K562 (cell line): ENCODE measurements around the gene PFN2. TPM values are rescaled to one million over a fixed set of nuclear protein-coding genes. Genes with fewer than 3 reads are reported as not detected.

ENCODE experiments used
- ATAC-seq: fragments of 200-7000 bp; cut with Tn5 transposase; 3 replicates; pipeline ENCODE4 v1.9.1; 2020; ENCODE audit warnings: moderate library complexity
- BruUV-seq: library from RNA; stranded (reverse); fragments of 400-500 nt; replicated peaks from 2 replicates; lab custom pipeline; 2021; lab: Mats Ljungman, UMichigan
- CTCF ChIA-PET: fragments of 300-600 bp; formaldehyde crosslinking; extraction: SDS; loops from one replicate; lab custom pipeline; 2021; ENCODE audit warnings: low intra/inter-chr PET ratio; lab: Yijun Ruan, JAX
- POLR2A ChIA-PET: fragments of 300-600, 350-650 bp; sonication (Branson Sonifier 250); formaldehyde crosslinking; extraction: SDS; loops from one replicate; lab custom pipeline; 2021; ENCODE audit warnings: antibody characterized with exemption, inconsistent platforms; lab: Yijun Ruan, JAX
- DNase-seq, 4 experiments: peaks; one replicate each; pipeline versions ENCODE4 v3.0.0 to v3.0.0-alpha.2; 2011 to 2018; ENCODE audit warnings: low spot score in 3 of 4, mixed read lengths in 3 of 4; ENCODE audit errors: extremely low read depth in 1 of 4
- FAIRE-seq: peaks from 2 replicates; lab custom pipeline; 2011; peaks lifted over from hg19 to GRCh38; lab: Jason Lieb, UNC
- H2AFZ ChIP-seq: 2 replicates; pipeline ENCODE4 v1.6.0; 2011; ENCODE audit warnings: low read depth, low read length, control low read depth, inconsistent platforms
- H3K27ac ChIP-seq: fragments of 200-600 bp; 3 replicates; pipeline ENCODE4 v1.8.0; 2011; ENCODE audit warnings: low read depth, mild to moderate bottlenecking, control low read depth, inconsistent platforms, low read length, moderate library complexity, mixed read lengths; ENCODE audit errors: extremely low read depth
- H3K27me3 ChIP-seq, 2 experiments: fragments of 300-600 bp in 1 of 2; 2 replicates in 1 of 2; 3 replicates in 1 of 2; pipeline versions ENCODE4 v1.6.0 to v1.8.0; 2011; ENCODE audit warnings: inconsistent platforms in 2 of 2, low read length in 2 of 2, mild to moderate bottlenecking in 1 of 2, mixed read lengths in 1 of 2, moderate library complexity in 1 of 2; ENCODE audit not compliant: control insufficient read depth in 2 of 2, insufficient read depth in 2 of 2
- H3K36me3 ChIP-seq: fragments of 300-600 bp; 3 replicates; pipeline ENCODE4 v1.8.0; 2011; ENCODE audit warnings: mild to moderate bottlenecking, low read length, inconsistent platforms; ENCODE audit not compliant: control insufficient read depth, insufficient read depth
- H3K4me1 ChIP-seq, 2 experiments: fragments of 200-600 bp in 1 of 2; replicated peaks in 1 of 2; 2 replicates in 1 of 2; 3 replicates in 1 of 2; pipeline versions ENCODE4 v1.5.1 to v1.8.0; 2011; ENCODE audit warnings: inconsistent platforms in 2 of 2, low read length in 2 of 2, mild to moderate bottlenecking in 1 of 2, mixed read lengths in 1 of 2, moderate library complexity in 1 of 2; ENCODE audit not compliant: control insufficient read depth in 2 of 2, insufficient read depth in 2 of 2
- H3K4me2 ChIP-seq: 2 replicates; pipeline ENCODE4 v1.6.1; 2011; ENCODE audit warnings: low read length, control low read depth, inconsistent platforms, mixed read lengths; ENCODE audit not compliant: insufficient read depth
- H3K4me3 ChIP-seq: fragments of 200-600 bp; sonication (generic), shearing (Covaris generic); 2 replicates; pipeline ENCODE4 v1.5.1; 2016; ENCODE audit warnings: control low read depth, inconsistent platforms
- H3K79me2 ChIP-seq: fragments of 200-600 bp; 3 replicates; pipeline ENCODE4 v1.8.0; 2011; ENCODE audit warnings: low read length, inconsistent platforms; ENCODE audit not compliant: control insufficient read depth, insufficient read depth
- H3K9ac ChIP-seq, 2 experiments: 2 replicates each; pipeline versions ENCODE4 v1.6.0 to v1.6.1; 2011; ENCODE audit warnings: low read depth in 2 of 2, low read length in 2 of 2, control low read depth in 1 of 2, inconsistent platforms in 1 of 2, mild to moderate bottlenecking in 1 of 2, mixed read lengths in 1 of 2; ENCODE audit not compliant: insufficient read depth in 1 of 2
- H3K9me1 ChIP-seq: one replicate; pipeline ENCODE4 v1.6.0; 2011; ENCODE audit warnings: inconsistent platforms, mild to moderate bottlenecking, low read length, moderate library complexity; ENCODE audit not compliant: control insufficient read depth, insufficient read depth
- H3K9me3 ChIP-seq: replicated peaks from 2 replicates; pipeline ENCODE4 v1.5.1; 2011; ENCODE audit warnings: low read depth, low read length, inconsistent platforms; ENCODE audit not compliant: control insufficient read depth, insufficient read depth
- H4K20me1 ChIP-seq: replicated peaks from 2 replicates; pipeline ENCODE4 v1.6.1; 2011; ENCODE audit warnings: low read length, inconsistent platforms, mixed read lengths; ENCODE audit not compliant: control insufficient read depth, insufficient read depth
- CBX5 ChIP-seq: IDR thresholded peaks from 2 replicates; pipeline ENCODE4 v1.6.1; 2014; ENCODE audit warnings: low read depth, borderline replicate concordance
- ELK1 ChIP-seq: sonication (generic); formaldehyde crosslinking; IDR thresholded peaks from 2 replicates; pipeline ENCODE4 v1.8.1; 2022; ENCODE audit warnings: missing genetic modification reagents
- HLTF ChIP-seq: fragments of 450-650 bp; IDR thresholded peaks from 2 replicates; pipeline ENCODE4 v1.6.1; 2016
- TSC22D4 ChIP-seq: fragments of 450-650 bp; IDR thresholded peaks from 2 replicates; pipeline ENCODE4 v1.6.1; 2016; ENCODE audit warnings: missing genetic modification characterization, missing biosample characterization, control low read depth
- TSHZ1 ChIP-seq: fragments of 250-450 bp; sonication (Bioruptor Pico); IDR thresholded peaks from 2 replicates; pipeline ENCODE4 v1.4.0; 2020; ENCODE audit warnings: mild to moderate bottlenecking, moderate library complexity
- VEZF1 ChIP-seq: fragments of 200-800 bp; sonication (Bioruptor generic); IDR thresholded peaks from 2 replicates; pipeline ENCODE4 v1.6.1; 2017; ENCODE audit warnings: missing genetic modification characterization, missing compliant biosample characterization
- ZNF140 ChIP-seq: fragments of 250-450 bp; sonication (Bioruptor Pico); IDR thresholded peaks from 2 replicates; pipeline ENCODE4 v1.8.0; 2021; ENCODE audit warnings: moderate library complexity, mild to moderate bottlenecking, inconsistent platforms
- ZNF436 ChIP-seq: fragments of 250-450, 450-650 bp; sonication (Bioruptor Pico); formaldehyde crosslinking; IDR thresholded peaks from 2 replicates; pipeline ENCODE4 v1.7.0; 2020; ENCODE audit warnings: mild to moderate bottlenecking
- WGBS: fragments of 100-300 bp; shearing (Covaris generic); methylation state at CpG from one replicate; pipeline ENCODE4 v1.1.6; 2016; ENCODE audit warnings: low coverage, mixed read lengths; ENCODE audit not compliant: insufficient coverage; ENCODE audit errors: missing lambda C conversion rate; 5-methylcytosine and 5-hydroxymethylcytosine counted together
- in situ Hi-C: fragments of 300-500 bp; cut with MboI; formaldehyde crosslinking; loops from 4 replicates; pipeline ENCODE4 v1.15.0; 2018; ENCODE audit warnings: inconsistent platforms, mixed read lengths
- intact Hi-C: fragments of 100-400 bp; cut with micrococcal nuclease; formaldehyde crosslinking; loops from 2 replicates; pipeline ENCODE4 v1.14.2; 2022
- polyA plus RNA-seq, 8 experiments: library from polyadenylated mRNA; depleted of rRNA in 4 of 8; stranded (reverse) in 5 of 8; unstranded in 3 of 8; fragments of >200 nt; fragmentation: Nextera tagmentation in 2 of 8; fragmentation: Illumina TruSeq in 1 of 8; extraction: Ambion mirVana in 2 of 8; extraction: Trizol in 1 of 8; gene quantifications; 2 replicates each; pipeline versions ENCODE4 v1.2.1 to v1.2.3, GENCODE V29; 2011 to 2014; ENCODE audit warnings: inconsistent platforms in 1 of 8, missing spikeins in 1 of 8
- total RNA-seq, 7 experiments: library from RNA; depleted of rRNA in 6 of 7; stranded (reverse); fragments of >200 nt in 6 of 7; fragmentation: Illumina TruSeq in 2 of 7; extraction: Trizol in 2 of 7; gene quantifications; 2 replicates each; pipeline versions ENCODE4 v1.2.1 to v1.2.3, GENCODE V29; 2011 to 2021; ENCODE audit warnings: low replicate concordance in 1 of 7

Gene PFN2
- total and polyA plus RNA-seq, 9 of the 15 experiments (the other 6 are each of a cell fraction or from before 2014, with no cell fraction given): 0.14 to 0.86 (median 0.35) TPM

GRCh38 chr3:149989307-149989706 lies 18.6 kb upstream of the PFN2 start:
- no peak overlapping the region for H3K9ac ChIP-seq
- no peaks in the 10 kb centered on the region for H4K20me1 ChIP-seq
- H3K79me2 ChIP-seq: no peaks in the 10 kb centered on the region
- in situ Hi-C loops (no loop called here), intact Hi-C loops (no loop called here)
- H3K4me1 ChIP-seq: no peaks in the 10 kb centered on the region
- no peak overlapping the region for H3K27ac ChIP-seq
- ATAC-seq (no peak), FAIRE-seq (no peak), DNase-seq (no peak)
- H3K27me3 ChIP-seq: no peaks in the 10 kb centered on the region
- no peaks in the 10 kb centered on the region for H3K36me3 ChIP-seq
- H3K9me1 ChIP-seq: no peaks in the 10 kb centered on the region
- no peak overlapping the region for H3K4me2 ChIP-seq
- TF ChIP-seq ZNF436 (CRISPR knock-in tag) (no peak), CBX5 (no peak), ELK1 (CRISPR knock-in tag) (no peak), VEZF1 (no peak), HLTF (no peak), TSHZ1 (CRISPR knock-in tag) (no peak), ZNF140 (CRISPR knock-in tag) (no peak), TSC22D4 (tag) (no peak)
- no peak overlapping the region for H3K4me3 ChIP-seq
- CTCF ChIA-PET: no interaction called here
- WGBS: 0% methylated on average over 2 of the region's 2 CpGs
- no TSS peak for BruUV-seq
- POLR2A ChIA-PET: interaction anchor here (0.5 kb wide), 1 partner anchor 44 kb away, joined by 3 read pairs; no protein-coding TSS in a partner anchor
- no peak overlapping the region for H2AFZ ChIP-seq
- no peaks in the 10 kb centered on the region for H3K9me3 ChIP-seq
